Kidney epithelial cell (primary cell): Measurements from ENCODE around the gene PTPRD. TPM values are rescaled to one million over a fixed set of nuclear protein-coding genes. Genes with fewer than 3 reads are reported as not detected.
"Not testable (repeated sequence)": the region's sequence is repeated elsewhere in the genome, so short reads cannot be mapped to it uniquely, and the experiment has no call there.

Experiments
- DNase-seq: peaks from one replicate; pipeline ENCODE4 v3.0.0-alpha.2; 2010; ENCODE audit warnings: low read depth
- H3K27me3 ChIP-seq: 2 replicates; pipeline ENCODE4 v1.6.0; 2011; ENCODE audit warnings: low read length; ENCODE audit not compliant: control insufficient read depth, insufficient read depth
- H3K36me3 ChIP-seq: 2 replicates; pipeline ENCODE4 v1.5.1; 2011; ENCODE audit warnings: low read length; ENCODE audit not compliant: control insufficient read depth, insufficient read depth
- H3K4me3 ChIP-seq: 2 replicates; pipeline ENCODE4 v1.5.1; 2011; ENCODE audit warnings: low read depth, mild to moderate bottlenecking, control low read depth, low read length
- CTCF ChIP-seq: IDR thresholded peaks from 2 replicates; pipeline ENCODE4 v1.5.1; 2011; ENCODE audit warnings: mild to moderate bottlenecking, moderate library complexity, low read length, control low read depth, inconsistent platforms; ENCODE audit not compliant: insufficient read depth, poor library complexity, severe bottlenecking
- total RNA-seq: library from RNA; depleted of rRNA; stranded (reverse); fragments of >200 nt; gene quantifications from 2 replicates; pipeline ENCODE4 v1.2.3, GENCODE V29; 2015

Gene PTPRD
- total RNA-seq, 1 donor from 2014 or later: 18.8 TPM

GRCh38 chr9:9100070-9100469 is 1512.7 kb downstream of the PTPRD start:
- TF ChIP-seq CTCF: no peak
- no peak overlapping the region for H3K4me3 ChIP-seq
- H3K36me3 ChIP-seq: no peaks in the 10 kb centered on the region
- no peaks in the 10 kb centered on the region for H3K27me3 ChIP-seq
- DNase-seq: no peak

DNA sequence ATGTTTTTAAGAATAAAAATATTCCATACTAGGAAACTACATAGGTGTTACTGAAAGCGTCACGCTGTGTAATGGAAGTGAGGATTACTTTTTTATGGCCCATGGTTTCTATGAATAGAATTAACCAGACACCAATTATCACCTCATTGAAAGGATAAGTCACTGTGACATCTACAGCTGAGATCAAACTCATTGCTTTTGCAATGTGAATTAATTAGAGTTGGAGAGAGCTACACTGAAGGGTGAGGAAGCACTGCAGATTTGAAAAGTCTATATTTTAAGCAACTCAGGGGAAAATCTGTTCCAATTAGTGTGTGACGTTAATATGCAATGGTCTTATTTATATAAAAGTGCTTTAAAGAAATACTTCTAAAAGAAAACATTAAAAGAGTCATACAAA is 1513.2 kb downstream of the PTPRD start:
- no peak for TF ChIP-seq CTCF
- no peaks in the 10 kb centered on the region for H3K36me3 ChIP-seq
- no peak for DNase-seq
- no peak overlapping the region for H3K4me3 ChIP-seq
- no peaks in the 10 kb centered on the region for H3K27me3 ChIP-seq

GRCh38 chr9:9097254-9097653 is 1515.5 kb downstream of the PTPRD start:
- not testable (repeated sequence) for DNase-seq, H3K27me3 ChIP-seq, H3K4me3 ChIP-seq, H3K36me3 ChIP-seq

- H3K4me3 ChIP-seq: no peak overlapping the region
- TF ChIP-seq CTCF: no peak
- DNase-seq: no peak
Measured at GRCh38 chr9:9091387-9091786, 1521.4 kb downstream of the PTPRD start.

GRCh38 chr9:9079473-9079872 is 1533.3 kb downstream of the PTPRD start:
- DNase-seq: no peak
- Histone ChIP-seq H3K36me3 (no peaks in the 10 kb centered on the region), H3K27me3 (no peaks in the 10 kb centered on the region), H3K4me3 (no peak overlapping the region)
- TF ChIP-seq CTCF: no peak

More at GRCh38 chr9:9091387-9091786, 1521.4 kb downstream of the PTPRD start:
- Histone ChIP-seq H3K36me3 (no peaks in the 10 kb centered on the region), H3K27me3 (no peaks in the 10 kb centered on the region)

- TF ChIP-seq CTCF: no peak
- no peak for DNase-seq
Measured at GRCh38 chr9:9078301-9078700, 1534.5 kb downstream of the PTPRD start.

DNA sequence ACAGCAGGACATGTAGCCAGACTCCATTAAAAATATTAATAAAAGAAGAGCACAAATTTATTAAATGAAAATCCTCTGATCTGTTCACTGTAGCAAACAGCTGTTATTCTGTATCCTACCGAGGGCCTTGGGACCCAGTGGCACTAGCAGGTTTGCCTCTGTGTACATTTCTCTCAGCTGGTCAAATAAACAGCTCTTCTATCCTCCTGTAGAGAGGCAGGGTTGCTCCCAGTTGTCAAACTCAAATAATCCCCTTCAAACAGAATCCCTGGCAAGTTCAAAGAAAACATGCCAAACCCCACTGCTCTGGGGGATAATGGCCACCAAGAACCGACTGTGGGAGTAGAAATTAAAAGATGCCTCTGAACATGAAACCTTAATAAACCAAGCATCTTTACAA is 1551.2 kb downstream of the PTPRD start:
- no peaks in the 10 kb centered on the region for H3K36me3 ChIP-seq

More at GRCh38 chr9:9078301-9078700, 1534.5 kb downstream of the PTPRD start:
- Histone ChIP-seq H3K36me3 (no peaks in the 10 kb centered on the region), H3K27me3 (no peaks in the 10 kb centered on the region), H3K4me3 (no peak overlapping the region)

More for the DNA sequence above, 1551.2 kb downstream of the PTPRD start:
- no peak for DNase-seq
- Histone ChIP-seq H3K27me3 (no peaks in the 10 kb centered on the region), H3K4me3 (no peak overlapping the region)
- no peak for TF ChIP-seq CTCF
